B cell (primary cell): ENCODE measurements around the gene LAP3. TPM values are rescaled to one million over a fixed set of nuclear protein-coding genes. Genes with fewer than 3 reads are reported as not detected.

ENCODE experiments used
- ATAC-seq: fragments of 200-7000 bp; cut with Tn5 transposase; one replicate; pipeline ENCODE4 v1.10.0; 2021; ENCODE audit warnings: low read depth, mild to moderate bottlenecking, moderate number of reproducible peaks, moderate library complexity
- CTCF ChIA-PET: fragments of 350-600 bp; sonication (Branson Sonifier 250); formaldehyde crosslinking; loops from one replicate; lab custom pipeline; 2021; ENCODE audit warnings: antibody characterized with exemption, inconsistent platforms; lab: Charles Lee
- POLR2A ChIA-PET: fragments of 350-600 bp; sonication (Branson Sonifier 250); formaldehyde crosslinking; loops from one replicate; lab custom pipeline; 2021; ENCODE audit warnings: antibody characterized with exemption; lab: Charles Lee
- DNase-seq: peaks from one replicate; pipeline ENCODE4 v3.0.0; 2013
- H2AFZ ChIP-seq: 2 replicates; pipeline ENCODE4 v1.6.1; 2012; ENCODE audit warnings: mild to moderate bottlenecking, low read depth, low read length; ENCODE audit not compliant: insufficient read depth, poor library complexity, severe bottlenecking
- H3K27ac ChIP-seq, 2 donors: 1 replicate in 1 of 2; 2 replicates in 1 of 2; pipeline ENCODE4 v1.5.1; 2012 to 2013; ENCODE audit warnings: low read length in 2 of 2, mild to moderate bottlenecking in 2 of 2, moderate library complexity in 1 of 2
- H3K27me3 ChIP-seq, 4 experiments: fragments of 200-600 bp in 1 of 4; sonication (generic) in 1 of 4; replicated peaks in 1 of 4; 1 replicate in 2 of 4; 2 replicates in 2 of 4; pipeline versions ENCODE4 v1.6.1 to v1.7.0; 2013 to 2016; ENCODE audit warnings: low read length in 3 of 4, mild to moderate bottlenecking in 2 of 4, mixed read lengths in 1 of 4, moderate library complexity in 1 of 4; ENCODE audit not compliant: insufficient read depth in 4 of 4, control insufficient read depth in 3 of 4; ENCODE audit errors: control extremely low read depth in 1 of 4
- H3K36me3 ChIP-seq, 2 experiments: replicated peaks in 1 of 2; 1 replicate in 1 of 2; 2 replicates in 1 of 2; pipeline versions ENCODE4 v1.6.1 to v1.7.1; 2013; ENCODE audit warnings: low read length in 1 of 2; ENCODE audit not compliant: insufficient read depth in 2 of 2, control insufficient read depth in 1 of 2; ENCODE audit errors: control extremely low read depth in 1 of 2, extremely low read depth in 1 of 2
- H3K4me1 ChIP-seq, 2 donors: fragments of 200-600 bp in 1 of 2; sonication (generic) in 1 of 2; 1 replicate in 1 of 2; 2 replicates in 1 of 2; pipeline versions ENCODE4 v1.5.1 to v1.6.1; 2013 to 2017; ENCODE audit warnings: low read length in 2 of 2; ENCODE audit not compliant: control insufficient read depth in 2 of 2, insufficient read depth in 2 of 2
- H3K4me2 ChIP-seq: replicated peaks from 2 replicates; pipeline ENCODE3; 2012; ENCODE audit warnings: mild to moderate bottlenecking, low read depth, low read length; ENCODE audit not compliant: poor library complexity, severe bottlenecking
- H3K4me3 ChIP-seq, 5 experiments: fragments of 200-600 bp in 1 of 5; sonication (generic) in 1 of 5; 1 replicate in 3 of 5; 2 replicates in 2 of 5; pipeline versions ENCODE4 v1.5.1 to v1.7.0; 2011 to 2016; ENCODE audit warnings: low read length in 4 of 5, mild to moderate bottlenecking in 4 of 5, low read depth in 2 of 5, control low read depth in 1 of 5, moderate library complexity in 1 of 5; ENCODE audit not compliant: insufficient read depth in 1 of 5; ENCODE audit errors: control extremely low read depth in 1 of 5, extremely low read depth in 1 of 5
- H3K79me2 ChIP-seq: fragments of 200-600 bp; sonication (generic); one replicate; pipeline ENCODE4 v1.6.0; 2016; ENCODE audit warnings: low read length; ENCODE audit not compliant: control insufficient read depth, insufficient read depth
- H3K9ac ChIP-seq: fragments of 200-600 bp; sonication (generic); 2 replicates; pipeline ENCODE4 v1.6.1; 2017; ENCODE audit warnings: mild to moderate bottlenecking, low read length, moderate library complexity
- H3K9me3 ChIP-seq, 3 donors: one replicate each; pipeline versions ENCODE4 v1.6.1 to v1.7.1; 2013; ENCODE audit warnings: low read length in 2 of 3; ENCODE audit not compliant: control insufficient read depth in 2 of 3, insufficient read depth in 1 of 3; ENCODE audit errors: control extremely low read depth in 1 of 3
- H4K20me1 ChIP-seq: 2 replicates; pipeline ENCODE4 v1.6.0; 2012; ENCODE audit warnings: mild to moderate bottlenecking, low read length; ENCODE audit not compliant: insufficient read depth, control insufficient read depth, poor library complexity, severe bottlenecking
- H3K27ac Mint-ChIP-seq: one replicate; pipeline ENCODE4 v1.8.0; 2021; ENCODE audit warnings: mixed read lengths
- H3K27me3 Mint-ChIP-seq: one replicate; pipeline ENCODE4 v1.8.0; 2021; ENCODE audit warnings: mixed read lengths
- H3K4me1 Mint-ChIP-seq: one replicate; pipeline ENCODE4 v1.8.0; 2021; ENCODE audit warnings: mixed read lengths
- H3K4me3 Mint-ChIP-seq: one replicate; pipeline ENCODE4 v1.8.0; 2021; ENCODE audit warnings: mixed read lengths
- H3K9me3 Mint-ChIP-seq: one replicate; pipeline ENCODE4 v1.8.0; 2022; ENCODE audit warnings: mixed read lengths; ENCODE audit not compliant: insufficient read depth
- EZH2 ChIP-seq: IDR thresholded peaks from 2 replicates; pipeline ENCODE4 v1.6.1; 2012; ENCODE audit warnings: borderline replicate concordance, low read depth, mild to moderate bottlenecking, moderate library complexity, low read length; ENCODE audit not compliant: insufficient read depth, poor library complexity, severe bottlenecking
- WGBS: methylation state at CpG from one replicate; pipeline ENCODE4 v1.1.5; 2013; ENCODE audit warnings: missing lambda C conversion rate; ENCODE audit not compliant: insufficient coverage; 5-methylcytosine and 5-hydroxymethylcytosine counted together
- intact Hi-C: fragments of 100-400 bp; cut with micrococcal nuclease; formaldehyde crosslinking; loops from one replicate; pipeline ENCODE4 v1.10.0; 2022
- polyA plus RNA-seq: library from polyadenylated mRNA; depleted of rRNA; stranded (reverse); fragments of >200 nt; gene quantifications from 2 replicates; pipeline ENCODE4 v1.2.3, GENCODE V29; 2012
- total RNA-seq, 2 donors: library from RNA; stranded (reverse); fragments of 120-200 nt in 1 of 2; gene quantifications; 1 replicate in 1 of 2; 2 replicates in 1 of 2; pipeline versions ENCODE4 v1.2.3 to v1.2.4, GENCODE V29; 2013 to 2022
- TF ChIP-seq, protein P1 (sequence below): fragments of 200-600 bp; IDR thresholded peaks from one replicate; pipeline ENCODE4 v1.8.0; 2022; ENCODE audit warnings: antibody characterized with exemption, mild to moderate bottlenecking

LAP3 gene
- total and polyA plus RNA-seq, 2 donors (not counting 1 experiment from before 2014, with no cell fraction given) = 18.4 to 30.1 TPM

DNA sequence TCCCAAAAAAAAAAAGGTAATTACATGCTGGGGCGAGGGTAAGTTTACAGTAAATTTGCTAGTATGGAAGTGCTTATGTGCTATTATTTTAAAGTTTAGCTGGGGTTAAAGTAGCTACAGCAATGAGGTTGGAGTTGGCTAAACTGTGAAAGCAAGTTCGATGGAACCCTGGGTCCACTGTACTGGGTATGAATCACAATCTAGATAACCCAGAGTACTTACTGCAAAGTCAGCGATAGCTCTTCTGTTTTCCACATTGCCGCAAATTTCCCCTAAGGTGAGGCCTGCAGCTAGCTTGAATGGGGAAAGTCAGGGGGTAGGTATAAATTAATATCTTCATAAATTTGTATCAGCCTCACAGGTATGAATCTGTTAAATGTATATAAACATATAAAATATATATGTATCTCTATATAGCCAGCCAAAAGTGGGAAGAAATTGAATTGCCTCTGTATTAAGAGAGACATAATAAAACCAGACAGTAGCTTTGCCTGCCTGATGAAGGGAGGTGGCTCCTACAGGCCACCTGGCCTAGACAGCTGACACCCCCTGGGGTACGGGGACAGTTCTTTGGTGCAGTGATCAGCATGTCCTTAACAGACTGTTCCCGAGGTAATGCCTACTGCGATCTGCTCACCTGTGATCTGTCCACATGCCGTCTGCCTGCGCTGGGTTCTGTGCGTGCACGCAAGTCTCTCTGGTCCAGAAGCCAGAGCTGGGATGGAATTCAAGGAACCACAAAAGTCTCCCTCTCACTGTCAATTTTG, 31.4 kb upstream of the LAP3 start:
- intact Hi-C loops = loop anchor here (5.0 kb wide), 1 partner anchor 822 kb away; no protein-coding TSS in a partner anchor
- 96% methylated on average over 5 of the region's 11 CpGs for WGBS
- H3K27me3 ChIP-seq = no peaks in the 10 kb centered on the region
- no peaks in the 10 kb centered on the region for H3K36me3 ChIP-seq
- H3K9ac ChIP-seq = no peak overlapping the region
- H4K20me1 ChIP-seq = no peaks in the 10 kb centered on the region
- ATAC-seq (no peak), DNase-seq (no peak)
- no peak overlapping the region for H3K27ac ChIP-seq
- Mint-ChIP-seq H3K4me1 (no peaks in the 10 kb centered on the region), H3K9me3 (no peaks in the 10 kb centered on the region), H3K27me3 (peaks cover 22% of the 10 kb centered on the region), H3K4me3 (no peak overlapping the region), H3K27ac (no peak overlapping the region)
- H3K4me1 ChIP-seq = no peaks in the 10 kb centered on the region
- ChIA-PET CTCF (interaction anchor here (0.6 to 7.6 kb wide), 2 partner anchors 89 to 121 kb away, joined by 3 to 132 read pairs; no protein-coding TSS in a partner anchor), POLR2A (no interaction called here)
- no peak overlapping the region for H3K4me3 ChIP-seq
- no peak overlapping the region for H3K4me2 ChIP-seq
- TF ChIP-seq, protein P1, sequence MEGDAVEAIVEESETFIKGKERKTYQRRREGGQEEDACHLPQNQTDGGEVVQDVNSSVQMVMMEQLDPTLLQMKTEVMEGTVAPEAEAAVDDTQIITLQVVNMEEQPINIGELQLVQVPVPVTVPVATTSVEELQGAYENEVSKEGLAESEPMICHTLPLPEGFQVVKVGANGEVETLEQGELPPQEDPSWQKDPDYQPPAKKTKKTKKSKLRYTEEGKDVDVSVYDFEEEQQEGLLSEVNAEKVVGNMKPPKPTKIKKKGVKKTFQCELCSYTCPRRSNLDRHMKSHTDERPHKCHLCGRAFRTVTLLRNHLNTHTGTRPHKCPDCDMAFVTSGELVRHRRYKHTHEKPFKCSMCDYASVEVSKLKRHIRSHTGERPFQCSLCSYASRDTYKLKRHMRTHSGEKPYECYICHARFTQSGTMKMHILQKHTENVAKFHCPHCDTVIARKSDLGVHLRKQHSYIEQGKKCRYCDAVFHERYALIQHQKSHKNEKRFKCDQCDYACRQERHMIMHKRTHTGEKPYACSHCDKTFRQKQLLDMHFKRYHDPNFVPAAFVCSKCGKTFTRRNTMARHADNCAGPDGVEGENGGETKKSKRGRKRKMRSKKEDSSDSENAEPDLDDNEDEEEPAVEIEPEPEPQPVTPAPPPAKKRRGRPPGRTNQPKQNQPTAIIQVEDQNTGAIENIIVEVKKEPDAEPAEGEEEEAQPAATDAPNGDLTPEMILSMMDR = no peak
- TF ChIP-seq EZH2 = no peak
- H2AFZ ChIP-seq = no peak overlapping the region
- H3K9me3 ChIP-seq = no peaks in the 10 kb centered on the region
- H3K79me2 ChIP-seq = no peaks in the 10 kb centered on the region

DNA sequence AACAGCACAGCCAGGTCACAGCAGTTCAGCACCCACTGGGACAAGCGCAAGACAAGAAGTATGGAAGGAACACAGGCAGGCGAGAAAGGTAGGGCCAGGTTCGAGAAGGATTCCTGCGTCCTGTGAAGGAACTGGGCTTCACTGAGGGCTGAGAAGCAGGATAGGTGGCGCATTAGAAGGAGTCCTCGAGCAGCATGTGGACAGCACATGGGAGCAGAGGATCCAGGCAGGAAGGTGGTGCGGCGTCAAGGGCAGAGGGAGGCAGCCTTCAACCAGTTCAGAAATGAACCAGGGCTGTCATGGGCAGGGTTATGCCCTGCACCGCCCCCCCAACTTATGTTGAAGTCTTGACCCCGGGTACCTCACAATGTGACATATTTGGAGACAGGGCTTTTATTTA, 30.8 kb upstream of the LAP3 start:
- TF ChIP-seq, protein P1 = no peak
- TF ChIP-seq EZH2 = no peak
- CTCF ChIA-PET = interaction anchor here (7.6 kb wide), 1 partner anchor 89 kb away, joined by 132 read pairs; no protein-coding TSS in a partner anchor
- no peaks in the 10 kb centered on the region for H3K4me1 Mint-ChIP-seq
- H2AFZ ChIP-seq = no peak overlapping the region
- H3K4me3 Mint-ChIP-seq = no peak overlapping the region
- 96% methylated on average over 9 of the region's 10 CpGs for WGBS
- intact Hi-C loops = loop anchor here (5.0 kb wide), 1 partner anchor 821 kb away; no protein-coding TSS in a partner anchor
- H4K20me1 ChIP-seq = no peaks in the 10 kb centered on the region
- H3K4me1 ChIP-seq = no peaks in the 10 kb centered on the region
- H3K27me3 ChIP-seq = no peaks in the 10 kb centered on the region
- H3K4me3 ChIP-seq = no peak overlapping the region
- H3K9ac ChIP-seq = no peak overlapping the region
- no peaks in the 10 kb centered on the region for H3K36me3 ChIP-seq
- no peak overlapping the region for H3K27ac Mint-ChIP-seq
- H3K9me3 ChIP-seq = no peaks in the 10 kb centered on the region
- peaks cover 22% of the 10 kb centered on the region for H3K27me3 Mint-ChIP-seq
- H3K9me3 Mint-ChIP-seq = no peaks in the 10 kb centered on the region
- POLR2A ChIA-PET = no interaction called here
- no peak overlapping the region for H3K27ac ChIP-seq
- H3K4me2 ChIP-seq = no peak overlapping the region
- no peak for DNase-seq
- no peaks in the 10 kb centered on the region for H3K79me2 ChIP-seq
- no peak for ATAC-seq
